ENCODE data around the gene KLHL26.

GRCh38 chr19:18599485-18599884 lies 37.3 kb upstream of the KLHL26 start:
- TF ChIP-seq CTCF (IDR thresholded peaks at IDR 0.05; ENCODE audit: low read depth, low read length, missing input control): no peak
- no peak for TF ChIP-seq RAD21 (IDR thresholded peaks at IDR 0.05)
- TF ChIP-seq SP1 (IDR thresholded peaks at IDR 0.05): no peak
- no peak for TF ChIP-seq EGR1 (IDR thresholded peaks at IDR 0.05; ENCODE audit: low read depth in 2 of 2)

Data from liver (tissue), 3 donors.